ENCODE data around the gene ECPAS.

Gene ECPAS

DNA sequence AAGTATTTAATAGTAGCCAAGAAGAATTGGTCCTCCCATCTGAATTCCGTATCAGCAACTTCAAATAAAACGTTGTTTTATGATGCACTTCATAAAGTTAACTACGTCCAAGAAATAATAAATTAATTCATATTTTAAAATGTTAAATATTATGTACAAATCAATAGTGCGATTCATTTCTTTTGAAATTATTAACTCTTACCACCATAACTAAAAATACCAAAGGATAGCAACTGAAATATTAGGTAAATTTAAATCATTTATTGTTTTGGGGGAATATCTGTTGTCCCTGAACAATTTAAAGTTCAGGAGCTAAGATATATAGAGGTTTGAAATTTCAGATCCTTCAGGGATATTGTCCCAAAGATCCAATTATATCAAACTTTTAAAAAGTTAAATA is 154.1 kb downstream of the ECPAS start, which contains the start of gene OR2K2:
Gene OR2K2, minus strand, starts transcription at position 101 of the 400 bp plus-strand sequence. CDS start 1,791 bp downstream, outside the sequence.
- no peak for DNase-seq

DNA sequence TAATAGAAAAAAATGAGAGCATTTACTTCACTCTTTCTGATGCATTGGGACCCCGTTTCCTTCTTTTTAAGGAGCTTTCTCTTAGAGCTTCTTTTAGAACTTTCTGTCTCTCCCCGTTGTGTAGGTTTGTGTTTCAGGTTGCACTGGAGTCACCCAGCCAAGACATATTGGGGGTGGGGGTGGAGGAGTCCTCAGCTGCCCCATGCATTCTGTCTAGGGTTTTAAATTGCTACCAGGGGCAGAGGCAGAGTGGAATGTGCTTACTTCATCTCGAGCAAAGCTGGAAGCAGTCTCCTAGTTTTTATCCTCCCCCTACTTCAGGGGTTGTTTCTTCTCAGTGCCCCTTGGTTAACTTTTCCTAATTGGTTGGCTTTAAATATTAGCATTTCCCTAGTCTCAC is 163.6 kb downstream of the ECPAS start:
- DNase-seq: no peak

- no peak for DNase-seq
These were observed 167.4 kb downstream of the ECPAS start for GRCh38 chr9:111316796-111317195.

Data from 8988T (cell line).